Pancreas (tissue), 10 donors: ENCODE measurements around the gene RIMS3. TPM values are rescaled to one million over a fixed set of nuclear protein-coding genes. Genes with fewer than 3 reads are reported as not detected.
A peak's percentile ranks its signal among the peaks of the same experiment; 100 is the strongest.

Source experiments
- ATAC-seq, 4 donors: fragments of 200-7000 bp; cut with Tn5 transposase; one replicate each; pipeline versions ENCODE4 v1.8.0 to v1.9.1; 2020; ENCODE audit warnings: mild to moderate bottlenecking in 4 of 4, moderate library complexity in 4 of 4
- DNase-seq, 6 donors: peaks; one replicate each; pipeline ENCODE4 v3.0.0-alpha.2; 2020
- FAIRE-seq: peaks from 2 replicates; lab custom pipeline; 2012; peaks lifted over from hg19 to GRCh38; lab: Jason Lieb, UNC
- H3K27ac ChIP-seq, 4 donors: fragments of 200-600 bp; sonication (generic); 1 replicate in 3 of 4; 2 replicates in 1 of 4; pipeline versions ENCODE4 v1.5.0 to v1.8.0; 2020
- H3K27me3 ChIP-seq, 4 donors: fragments of 200-600 bp; one replicate each; pipeline ENCODE4 v1.8.0; 2021
- H3K36me3 ChIP-seq, 3 donors: fragments of 200-600 bp; sonication (generic) in 1 of 3; one replicate each; pipeline versions ENCODE4 v1.5.0 to v1.8.0; 2020 to 2021
- H3K4me1 ChIP-seq, 3 donors: fragments of 200-600 bp; one replicate each; pipeline ENCODE4 v1.8.0; 2021
- H3K4me3 ChIP-seq, 4 donors: fragments of 200-600 bp; sonication (generic) in 2 of 4; one replicate each; pipeline versions ENCODE4 v1.5.0 to v1.8.0; 2020 to 2021
- H3K9me3 ChIP-seq, 4 donors: fragments of 200-600 bp; one replicate each; pipeline ENCODE4 v1.8.0; 2021
- CTCF ChIP-seq, 4 donors: fragments of 200-600 bp; sonication (generic) in 3 of 4; IDR thresholded peaks; one replicate each; pipeline versions ENCODE4 v1.5.0 to v1.8.0; 2021; ENCODE audit warnings: antibody characterized with exemption in 4 of 4
- WGBS, 2 donors: extraction: QIAGEN DNeasy Blood & Tissue Kit; methylation state at CpG; one replicate each; pipeline ENCODE4 v1.1.7; 2013; 5-methylcytosine and 5-hydroxymethylcytosine counted together
- intact Hi-C, 3 donors: fragments of 100-400 bp; cut with DNase I; formaldehyde crosslinking; loops; one replicate each; pipeline versions ENCODE4 v1.11.1 to v1.14.2; 2022
- polyA plus RNA-seq, 2 donors: library from polyadenylated mRNA; stranded (reverse); fragments of 200-250 nt; gene quantifications; one replicate each; pipeline ENCODE4 v1.2.3, GENCODE V29; 2013
- total RNA-seq, 6 donors: library from RNA; stranded (reverse); fragmentation: NEBNext Ultra II Directional in 4 of 6; extraction: Animal tissue kit (Norgen Biotek cat#: 25700) in 4 of 6; gene quantifications; one replicate each; pipeline versions ENCODE4 v1.2.1 to v1.2.4, GENCODE V29; 2021 to 2023
- donor health status: healthy with polysubstance abuse.
- donor health status: DM: no; HTN: no; CAD: no; lungs with moderate emphysema.
- donor health status: DM: no; HTN: no; CAD: no.
- donor health status: control.
- donor health status: control.
- donor health status: Bipolar disorder and iron deficiency.
- donor health status: DM: yes; HTN: yes; CAD: no.
- donor health status: DM: no; HTN: no; CAD: no.
- donor health status: DM: no; HTN: no; CAD: no.
- donor health status: DM: yes; HTN: yes; CAD: no.

The RIMS3 gene
- total and polyA plus RNA-seq, 8 donors: 0.49 to 2.7 (median 0.66) TPM

DNA sequence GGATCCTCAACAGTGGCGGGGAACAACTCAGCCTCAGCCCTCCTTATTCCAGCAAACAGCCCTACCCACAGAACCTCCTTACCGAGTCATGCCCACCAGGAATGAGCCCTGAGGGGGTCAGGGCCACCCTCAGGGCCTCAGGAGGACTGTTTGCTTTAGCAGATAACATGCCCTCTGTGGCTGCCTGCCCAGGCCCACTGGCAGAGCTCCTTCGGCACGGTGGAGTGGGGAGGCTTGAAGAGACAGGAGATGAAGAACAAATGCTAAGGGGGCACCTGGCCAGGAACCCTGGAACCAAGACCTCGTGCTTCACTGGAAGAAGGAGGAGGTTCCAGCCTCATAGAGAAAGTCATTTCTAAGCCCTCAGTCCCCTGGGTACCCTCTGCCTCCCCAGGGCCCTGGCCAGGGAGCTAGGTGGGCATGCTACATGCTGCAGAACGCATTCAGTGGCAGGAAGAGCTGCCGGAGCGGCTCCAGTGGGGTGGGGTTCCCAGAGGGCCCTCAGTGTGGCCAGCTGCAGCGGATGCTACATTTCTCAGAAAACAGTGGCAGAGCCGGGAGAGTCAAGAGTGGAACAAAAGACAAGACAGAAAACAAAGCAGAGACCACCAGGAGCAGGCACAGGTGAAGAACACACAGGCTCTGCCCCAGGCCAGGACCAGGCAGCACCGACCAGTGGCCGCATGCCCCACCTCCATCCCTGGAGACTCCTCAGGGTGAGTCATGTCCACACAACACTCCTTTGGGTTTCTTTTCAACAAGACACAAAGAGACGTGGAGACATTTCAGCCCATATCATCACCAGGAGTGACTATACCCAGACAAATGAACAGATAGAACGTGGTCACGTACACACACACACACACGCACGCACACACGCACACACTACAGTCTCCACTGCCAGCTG, 39.8 kb downstream of the RIMS3 start:
- Histone ChIP-seq H3K36me3 (no peaks in the 10 kb centered on the region), H3K9me3 (no peaks in the 10 kb centered on the region), H3K27ac (no peak overlapping the region), H3K4me1 (peaks cover 0 to 4% (median 0%) of the 10 kb centered on the region in 3 donors), H3K27me3 (no peaks in the 10 kb centered on the region), H3K4me3 (no peak overlapping the region)
- WGBS, 2 donors: 62 to 69% methylated on average over 18 of the region's 18 CpGs
- no peak for TF ChIP-seq CTCF (IDR thresholded peaks at IDR 0.05)
- ATAC-seq (peak; percentile 28 to 66 (median 39)), FAIRE-seq (no peak), DNase-seq (no peak)
- intact Hi-C loops: loop anchor here in 1 of 3 donors (10.0 kb wide), 2 partner anchors 219 to 329 kb away; no protein-coding TSS in a partner anchor

DNA sequence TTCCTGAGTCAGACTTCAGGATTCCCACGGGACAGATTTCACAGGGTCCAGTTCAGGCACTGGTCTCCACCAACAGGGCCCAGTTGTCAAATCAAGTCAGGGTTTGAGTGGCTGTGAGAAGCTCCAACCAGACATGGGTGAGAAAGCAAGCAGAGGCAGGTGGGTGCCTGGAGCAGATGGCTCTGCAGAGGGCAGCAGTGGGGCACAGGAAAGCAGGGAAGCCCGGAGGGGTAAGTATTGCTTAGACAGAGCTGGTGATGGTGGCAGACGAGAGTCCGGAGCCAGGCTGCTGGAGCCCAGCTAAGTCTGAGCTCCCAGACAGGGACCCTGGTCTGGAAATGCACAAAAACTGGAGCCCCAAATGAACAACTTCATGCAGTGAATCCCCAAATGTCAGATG, 40.4 kb downstream of the RIMS3 start:
- H3K27me3 ChIP-seq: no peaks in the 10 kb centered on the region
- peaks cover 0 to 4% (median 0%) of the 10 kb centered on the region in 3 donors for H3K4me1 ChIP-seq
- no peak for FAIRE-seq
- no peak overlapping the region for H3K4me3 ChIP-seq
- no peaks in the 10 kb centered on the region for H3K9me3 ChIP-seq
- no peaks in the 10 kb centered on the region for H3K36me3 ChIP-seq
- WGBS, 2 donors: 11 to 26% methylated on average over 4 of the region's 4 CpGs
- H3K27ac ChIP-seq: no peak overlapping the region
- ATAC-seq: peak; percentile 69 to 97 (median 92)
- intact Hi-C loops: loop anchor here in 1 of 3 donors (10.0 kb wide), 2 partner anchors 220 to 330 kb away; no protein-coding TSS in a partner anchor
- peak in 5 of 6 donors; percentile 30 to 67 (median 51) for DNase-seq
- TF ChIP-seq CTCF (IDR thresholded peaks at IDR 0.05): peak in 3 of 4 donors; percentile 15 to 33 (median 23)

DNA sequence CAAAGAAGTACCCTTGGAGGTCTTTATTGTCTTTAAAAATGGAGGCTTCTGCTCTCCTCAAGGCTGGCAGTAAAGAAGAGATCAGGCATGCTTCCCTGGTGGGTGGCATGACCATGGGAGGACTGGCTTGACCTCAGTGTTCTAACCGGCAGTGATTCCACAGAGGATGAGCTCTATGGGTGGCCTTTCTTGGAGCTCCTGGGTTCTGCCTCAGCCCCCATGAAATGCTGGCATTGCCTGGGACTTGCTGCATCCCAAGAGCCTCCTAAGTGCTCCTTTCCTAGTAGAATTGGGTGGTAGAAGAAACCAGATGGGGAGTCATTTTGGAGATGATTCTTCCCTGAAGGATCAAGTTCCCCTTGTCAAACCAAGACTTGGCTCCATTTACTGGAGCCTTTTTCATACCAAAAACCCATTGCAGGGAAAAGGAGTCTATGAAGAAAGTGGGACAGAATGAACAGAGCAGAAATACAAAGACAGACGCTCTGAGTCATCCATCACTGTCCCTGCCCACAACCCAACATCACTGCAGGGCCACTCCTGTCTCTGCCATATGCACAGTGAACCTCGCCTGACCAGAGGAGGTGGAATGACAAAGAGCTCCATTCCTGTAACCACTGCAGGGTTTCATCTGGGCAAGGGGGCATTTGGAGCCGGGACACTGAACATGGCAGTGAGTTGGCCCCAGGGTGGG, 42.4 kb downstream of the RIMS3 start:
- 79 to 91% methylated on average over 4 of the region's 4 CpGs for WGBS, 2 donors
- FAIRE-seq (no peak), DNase-seq (no peak), ATAC-seq (no peak)
- Histone ChIP-seq H3K27me3 (no peaks in the 10 kb centered on the region), H3K27ac (no peak overlapping the region), H3K4me1 (peaks cover 0 to 4% (median 0%) of the 10 kb centered on the region in 3 donors), H3K4me3 (no peak overlapping the region), H3K9me3 (no peaks in the 10 kb centered on the region), H3K36me3 (no peaks in the 10 kb centered on the region)
- TF ChIP-seq CTCF (IDR thresholded peaks at IDR 0.05): no peak
- intact Hi-C loops: loop anchor here in 1 of 3 donors (10.0 kb wide), 2 partner anchors 222 to 332 kb away; no protein-coding TSS in a partner anchor

- no peak for FAIRE-seq
Observed at GRCh38 chr1:40621821-40622450, 43.5 kb downstream of the RIMS3 start.

More at GRCh38 chr1:40621821-40622450, 43.5 kb downstream of the RIMS3 start:
- no peak for DNase-seq
- Histone ChIP-seq H3K27me3 (no peaks in the 10 kb centered on the region), H3K27ac (no peak overlapping the region), H3K9me3 (no peaks in the 10 kb centered on the region), H3K4me3 (no peak overlapping the region), H3K4me1 (peaks cover 0 to 4% (median 0%) of the 10 kb centered on the region in 3 donors), H3K36me3 (no peaks in the 10 kb centered on the region)
- ATAC-seq: no peak
- intact Hi-C loops: loop anchor here in 1 of 3 donors (10.0 kb wide), 2 partner anchors 223 to 333 kb away; no protein-coding TSS in a partner anchor
- 57 to 80% methylated on average over 6 of the region's 6 CpGs for WGBS, 2 donors
- no peak for TF ChIP-seq CTCF (IDR thresholded peaks at IDR 0.05)
